ENCODE measurements around the gene KDM4C.

KDM4C gene

GRCh38 chr9:7148243-7148765 is 390.5 kb downstream of the KDM4C start:
- no peak for DNase-seq

- DNase-seq, result no peak
Observed at GRCh38 chr9:7149258-7149657, 391.5 kb downstream of the KDM4C start.

- no peak for DNase-seq
Observed at GRCh38 chr9:7150153-7150890, 392.5 kb downstream of the KDM4C start.

GRCh38 chr9:7153134-7153533 is 395.4 kb downstream of the KDM4C start:
- DNase-seq, result no peak

DNA sequence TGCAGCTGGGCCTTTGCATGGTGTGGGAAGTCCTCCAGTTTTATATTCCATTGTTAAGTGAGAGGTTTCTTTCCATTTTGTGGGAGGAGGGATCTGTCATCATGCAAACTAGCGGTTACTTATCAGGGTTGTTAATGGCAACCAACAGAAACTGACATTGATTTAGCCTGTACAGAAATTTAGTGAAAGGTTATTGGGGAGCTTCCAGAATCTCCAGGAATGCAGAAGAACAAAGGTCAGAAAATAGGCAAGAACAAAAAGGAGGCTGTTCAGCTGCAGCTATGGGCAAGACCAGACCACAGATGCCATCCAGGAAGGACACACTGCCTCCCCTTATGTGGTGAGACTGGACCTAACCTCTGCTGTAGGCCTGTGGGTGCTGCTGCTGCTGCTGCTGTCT is 395.8 kb downstream of the KDM4C start:
- DNase-seq, result no peak

- DNase-seq, result no peak
Observed at GRCh38 chr9:7154003-7154619, 396.3 kb downstream of the KDM4C start.

DNA sequence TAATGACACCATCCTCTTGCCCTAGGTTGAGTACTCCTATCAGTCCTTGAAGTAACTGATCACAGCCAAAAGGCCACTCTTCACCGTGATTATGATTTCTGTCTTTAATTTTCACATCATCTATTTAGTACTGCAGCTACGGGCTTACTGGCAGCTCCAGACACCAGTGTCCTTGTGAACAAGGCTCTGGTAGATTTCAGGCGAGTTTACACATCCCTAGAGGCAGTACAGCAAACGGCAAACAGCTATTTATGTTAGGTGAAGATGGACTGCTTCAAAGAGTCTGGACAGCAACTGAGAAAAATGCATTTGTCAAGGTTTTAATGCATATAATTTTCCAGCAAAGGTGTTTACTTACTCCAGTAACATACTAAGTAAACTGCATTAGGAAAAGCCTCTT is 396.9 kb downstream of the KDM4C start:
- no peak for DNase-seq

DNA sequence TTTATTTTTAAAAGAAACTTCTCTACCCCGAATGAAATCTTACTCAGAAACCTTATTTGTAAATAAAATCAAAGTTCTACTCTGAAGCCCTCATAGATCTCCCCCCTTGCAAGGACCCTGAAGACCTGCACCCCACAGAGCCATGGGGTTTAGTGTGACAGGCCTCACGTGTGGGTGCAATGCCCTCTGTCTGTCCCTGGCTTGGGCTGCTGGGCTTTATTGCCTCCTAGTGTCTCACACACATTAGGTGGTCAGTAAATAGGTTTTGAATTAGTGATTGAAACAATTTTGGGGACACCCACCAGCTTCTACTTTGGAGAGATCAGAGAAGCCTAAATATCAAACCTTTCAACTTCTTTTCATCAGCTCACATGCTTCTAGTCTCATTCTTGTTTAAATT is 403.7 kb downstream of the KDM4C start:
- no peak for DNase-seq

- DNase-seq, result no peak
Observed at GRCh38 chr9:7163932-7164331, 406.2 kb downstream of the KDM4C start.

GRCh38 chr9:7164440-7165330 is 406.9 kb downstream of the KDM4C start:
- DNase-seq, result no peak

GRCh38 chr9:7165331-7165975 is 407.7 kb downstream of the KDM4C start:
- no peak for DNase-seq

DNA sequence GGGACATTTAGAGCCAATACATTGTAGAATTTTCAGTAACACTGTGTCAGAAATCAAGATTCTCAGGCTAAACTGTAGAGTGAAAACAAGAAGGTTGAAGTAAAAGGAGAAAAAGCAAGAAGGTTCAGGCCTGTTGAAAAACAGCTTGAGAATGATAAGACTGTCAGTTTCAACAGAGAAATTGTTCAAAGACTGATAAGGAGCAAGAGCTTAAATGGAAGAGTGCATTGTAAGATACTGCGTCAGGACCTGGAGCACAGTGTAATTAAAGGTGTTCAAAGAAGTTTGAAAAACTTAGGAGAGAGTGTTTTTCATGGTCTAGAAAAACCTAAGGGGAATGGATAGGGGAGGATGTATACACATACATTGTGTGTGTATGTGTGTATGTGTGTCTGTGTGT is 408.3 kb downstream of the KDM4C start:
- no peak for DNase-seq

GRCh38 chr9:7169717-7170389 is 412.1 kb downstream of the KDM4C start:
- DNase-seq, result no peak

DNA sequence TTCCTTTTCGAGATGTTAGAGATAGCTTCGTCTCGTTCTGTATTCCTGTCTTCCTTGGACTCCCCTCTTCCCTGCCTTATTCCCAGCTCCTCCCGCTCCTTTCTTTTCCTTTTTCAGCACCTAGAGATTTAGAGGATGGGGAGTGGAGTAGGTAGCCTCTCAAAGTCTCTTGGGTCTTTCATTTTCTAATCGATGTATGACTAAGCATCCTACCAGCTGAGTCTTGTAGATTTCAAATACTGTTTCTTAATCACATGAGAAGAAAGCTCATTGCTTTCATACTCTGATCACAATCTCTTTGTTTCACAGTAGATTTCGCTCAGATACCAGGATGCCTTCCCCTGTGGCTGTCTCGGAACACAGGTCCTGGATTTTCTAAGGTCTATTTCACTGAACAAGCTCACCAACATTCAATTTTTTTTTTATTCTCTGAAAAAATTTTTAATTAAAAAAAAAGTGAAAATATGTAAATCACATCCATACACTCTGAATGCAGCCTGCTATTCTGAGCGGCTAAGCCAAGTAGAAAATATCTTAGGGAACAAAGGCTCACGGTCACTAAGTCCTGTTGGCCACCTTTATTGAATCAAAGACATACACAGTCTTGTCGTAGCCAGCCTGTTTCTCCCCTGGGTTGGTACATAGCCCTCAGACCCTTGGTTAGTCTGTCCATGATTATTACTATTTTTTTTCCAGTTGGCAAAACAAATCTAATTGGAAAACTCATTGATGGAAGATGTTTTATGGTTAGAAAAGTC is 413.8 kb downstream of the KDM4C start:
- DNase-seq, result no peak

DNA sequence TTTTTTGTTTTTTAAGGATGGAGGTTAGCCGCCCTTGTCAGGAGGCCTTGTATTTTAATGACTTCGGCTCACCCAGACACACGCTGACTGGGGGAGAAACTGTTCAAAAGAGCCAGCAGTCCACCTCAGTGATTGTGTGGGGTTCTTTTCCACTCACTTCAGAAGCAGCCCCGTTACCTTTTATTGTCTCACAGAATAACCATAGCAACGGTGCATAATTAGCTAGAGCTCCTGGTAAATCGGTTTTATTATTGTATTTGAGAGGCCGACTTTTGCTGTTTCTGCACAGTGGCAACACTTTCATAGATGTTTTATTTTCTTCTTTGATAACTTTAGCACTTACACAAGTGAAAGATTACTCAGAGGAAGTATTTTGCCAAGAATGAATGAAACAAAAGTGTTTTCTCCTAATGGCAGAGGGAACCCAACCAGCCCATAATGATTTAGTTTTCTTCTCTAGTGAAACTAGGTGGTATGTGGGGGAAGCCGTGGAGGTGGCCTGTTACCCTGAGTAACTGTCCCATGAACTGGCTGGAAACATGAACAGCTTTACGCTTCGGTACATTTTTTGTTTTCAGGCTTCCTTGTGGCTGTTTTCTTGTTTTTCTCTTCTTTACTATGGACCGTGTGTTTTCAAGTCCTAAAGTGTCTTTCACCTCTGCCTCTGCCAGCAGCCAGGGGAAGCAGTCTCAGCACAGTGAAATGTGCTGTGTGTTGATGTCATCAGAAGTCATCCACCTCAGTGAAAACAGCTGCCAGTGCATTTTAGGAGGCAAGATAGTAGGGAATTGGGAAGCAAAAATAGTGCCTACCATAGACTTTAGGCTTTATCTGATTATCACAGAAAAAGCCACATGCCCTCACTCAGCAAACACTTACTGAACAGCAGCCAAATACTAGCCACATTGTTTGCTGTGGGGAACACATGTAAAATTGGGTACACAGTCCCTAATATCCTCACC is 414.7 kb downstream of the KDM4C start:
- DNase-seq, result no peak

- DNase-seq, result no peak
Observed at GRCh38 chr9:7173139-7173538, 415.4 kb downstream of the KDM4C start.

DNA sequence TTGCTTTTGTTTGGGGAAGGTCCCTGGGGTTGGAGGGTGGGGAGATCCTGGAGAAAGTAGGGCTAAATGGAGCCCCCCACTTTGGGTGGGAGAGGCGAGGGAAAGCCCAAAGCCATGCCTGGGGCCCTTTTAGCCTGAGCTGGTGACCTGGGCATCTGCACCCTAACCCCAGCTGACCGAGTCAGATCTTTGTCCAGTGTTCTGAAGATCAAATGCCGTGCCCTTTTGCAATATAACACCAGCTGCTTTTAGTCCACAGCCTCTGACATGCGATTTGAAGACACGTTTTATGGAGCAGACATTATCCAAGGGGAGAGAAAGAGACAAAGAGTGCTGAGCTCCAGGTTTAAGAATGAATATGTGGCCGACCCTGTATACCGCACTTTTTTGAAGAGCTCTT is 416.5 kb downstream of the KDM4C start:
- DNase-seq, result no peak

DNA sequence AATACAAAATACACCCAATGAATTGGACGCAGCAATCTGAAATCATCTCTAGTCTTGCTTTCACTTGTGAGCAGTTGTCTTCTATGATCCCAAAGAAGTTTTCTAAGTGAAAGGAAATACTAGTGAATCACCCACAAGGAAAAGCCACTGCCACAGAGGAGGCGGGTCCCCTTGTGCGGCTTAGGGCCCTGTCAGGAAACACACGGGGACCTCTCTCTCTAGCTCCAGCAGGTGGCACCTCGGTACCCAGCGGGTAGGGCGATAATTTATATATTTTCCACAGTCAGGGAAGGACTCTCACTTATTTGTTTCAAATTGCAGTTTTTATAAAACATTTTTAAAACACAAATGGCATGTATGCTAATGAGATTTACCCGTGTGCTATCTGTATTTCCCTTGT is 417.1 kb downstream of the KDM4C start:
- no peak for DNase-seq

GRCh38 chr9:7176561-7176960 is 418.8 kb downstream of the KDM4C start:
- DNase-seq, result no peak

GRCh38 chr9:7177383-7177782 is 419.6 kb downstream of the KDM4C start:
- no peak for DNase-seq
